NT2/D1 (cell line): ENCODE measurements around the gene OR2K2.
"Not testable (repeated sequence)": the region's sequence is repeated elsewhere in the genome, so short reads cannot be mapped to it uniquely, and the experiment has no call there.

ENCODE experiments used
- DNase-seq: peaks from one replicate; pipeline ENCODE4 v3.0.0-alpha.2; 2011; ENCODE audit warnings: low read depth, low spot score
- H3K27me3 ChIP-seq: 2 replicates; pipeline ENCODE4 v1.6.0; 2011; ENCODE audit warnings: mild to moderate bottlenecking; ENCODE audit not compliant: insufficient read length, insufficient read depth
- H3K36me3 ChIP-seq: 2 replicates; pipeline ENCODE4 v1.6.1; 2011; ENCODE audit warnings: mild to moderate bottlenecking, low read length, mixed read lengths; ENCODE audit not compliant: insufficient read depth, insufficient read length
- H3K4me1 ChIP-seq: 2 replicates; pipeline ENCODE4 v1.5.1; 2011; ENCODE audit not compliant: insufficient read depth, insufficient read length
- H3K4me3 ChIP-seq: 2 replicates; pipeline ENCODE4 v1.5.1; 2011; ENCODE audit warnings: low read depth; ENCODE audit not compliant: insufficient read length
- H3K9ac ChIP-seq: 2 replicates; pipeline ENCODE4 v1.6.0; 2011; ENCODE audit warnings: low read depth; ENCODE audit not compliant: insufficient read length
- H3K9me3 ChIP-seq: 2 replicates; pipeline ENCODE4 v1.5.1; 2011; ENCODE audit warnings: mild to moderate bottlenecking, low read length; ENCODE audit not compliant: insufficient read depth
- SUZ12 ChIP-seq: IDR thresholded peaks from 2 replicates; pipeline ENCODE4 v1.6.1; 2011; ENCODE audit not compliant: insufficient read length, insufficient read depth; ENCODE audit errors: extremely low read depth
- YY1 ChIP-seq: IDR thresholded peaks from 2 replicates; pipeline ENCODE4 v1.6.1; 2011; ENCODE audit not compliant: insufficient read length, insufficient read depth
- ZNF274 ChIP-seq: IDR thresholded peaks from 2 replicates; pipeline ENCODE4 v1.6.1; 2011; ENCODE audit warnings: mild to moderate bottlenecking, low read depth, low read length

Gene OR2K2

GRCh38 chr9:111316796-111317195 lies 13.2 kb downstream of the OR2K2 start:
- no peaks in the 10 kb centered on the region for H3K27me3 ChIP-seq
- H3K4me1 ChIP-seq: no peaks in the 10 kb centered on the region
- no peak for TF ChIP-seq SUZ12
- TF ChIP-seq YY1: no peak
- TF ChIP-seq ZNF274: no peak
- H3K4me3 ChIP-seq: no peak overlapping the region
- no peak for DNase-seq
- H3K36me3 ChIP-seq: no peaks in the 10 kb centered on the region
- peaks cover 8% of the 10 kb centered on the region; the same call in 1 of the 2 replicates for H3K9me3 ChIP-seq
- no peak overlapping the region for H3K9ac ChIP-seq

- Histone ChIP-seq H3K9me3 (no peaks in the 10 kb centered on the region), H3K4me1 (no peaks in the 10 kb centered on the region), H3K27me3 (no peaks in the 10 kb centered on the region), H3K9ac (no peak overlapping the region), H3K4me3 (no peak overlapping the region), H3K36me3 (no peaks in the 10 kb centered on the region)
- TF ChIP-seq YY1 (no peak), SUZ12 (no peak), ZNF274 (no peak)
- DNase-seq: no peak
Measured at GRCh38 chr9:111305914-111306313, 24.1 kb downstream of the OR2K2 start.

GRCh38 chr9:111304000-111304399 lies 26.0 kb downstream of the OR2K2 start:
- H3K4me1 ChIP-seq, H3K9ac ChIP-seq, H3K27me3 ChIP-seq, H3K4me3 ChIP-seq, DNase-seq, H3K9me3 ChIP-seq, H3K36me3 ChIP-seq: not testable (repeated sequence)

- H3K27me3 ChIP-seq: no peaks in the 10 kb centered on the region
Measured at GRCh38 chr9:111301195-111301594, 28.8 kb downstream of the OR2K2 start.

GRCh38 chr9:111300140-111300735 lies 29.8 kb downstream of the OR2K2 start:
- H3K9ac ChIP-seq: no peak overlapping the region
- no peaks in the 10 kb centered on the region for H3K27me3 ChIP-seq
- no peak for TF ChIP-seq SUZ12
- TF ChIP-seq YY1: no peak
- no peak for TF ChIP-seq ZNF274
- H3K4me1 ChIP-seq: no peaks in the 10 kb centered on the region
- no peak for DNase-seq
- H3K9me3 ChIP-seq: peaks cover 8% of the 10 kb centered on the region; the same call in 1 of the 2 replicates
- no peak overlapping the region for H3K4me3 ChIP-seq
- no peaks in the 10 kb centered on the region for H3K36me3 ChIP-seq

More at GRCh38 chr9:111301195-111301594, 28.8 kb downstream of the OR2K2 start:
- Histone ChIP-seq H3K9ac (no peak overlapping the region), H3K9me3 (peaks cover 8% of the 10 kb centered on the region; the same call in 1 of the 2 replicates), H3K36me3 (no peaks in the 10 kb centered on the region), H3K4me3 (no peak overlapping the region), H3K4me1 (no peaks in the 10 kb centered on the region)
- no peak for DNase-seq
- TF ChIP-seq YY1 (no peak), SUZ12 (no peak), ZNF274 (no peak)

GRCh38 chr9:111299599-111299966 lies 30.4 kb downstream of the OR2K2 start:
- H3K4me1 ChIP-seq, DNase-seq, H3K9me3 ChIP-seq, H3K9ac ChIP-seq, H3K4me3 ChIP-seq, H3K27me3 ChIP-seq, H3K36me3 ChIP-seq: not testable (repeated sequence)

- peak; percentile 36 for DNase-seq
- H3K9ac ChIP-seq: no peak overlapping the region
- H3K4me3 ChIP-seq: no peak overlapping the region
- TF ChIP-seq YY1 (no peak), SUZ12 (no peak), ZNF274 (no peak)
- no peaks in the 10 kb centered on the region for H3K4me1 ChIP-seq
- no peaks in the 10 kb centered on the region for H3K36me3 ChIP-seq
- H3K9me3 ChIP-seq: peaks cover 8% of the 10 kb centered on the region; the same call in 1 of the 2 replicates
- H3K27me3 ChIP-seq: no peaks in the 10 kb centered on the region
Measured at GRCh38 chr9:111298731-111299598, 31.1 kb downstream of the OR2K2 start.
